Esophagus squamous epithelium (tissue), 5 donors: ENCODE measurements around the gene PHKB. TPM values are rescaled to one million over a fixed set of nuclear protein-coding genes. Genes with fewer than 3 reads are reported as not detected.
A peak's percentile ranks its signal among the peaks of the same experiment; 100 is the strongest.

Experiments used
- DNase-seq: peaks from one replicate; lab custom pipeline; 2025; lab: John Stamatoyannopoulos, UW
- H3K27ac ChIP-seq, 4 donors: fragments of 200-600 bp; sonication (generic); one replicate each; pipeline ENCODE4 v1.5.1; 2016 to 2019; ENCODE audit warnings: mild to moderate bottlenecking in 1 of 4
- H3K27me3 ChIP-seq, 4 donors: fragments of 200-600 bp; sonication (generic); 1 replicate in 3 of 4; 2 replicates in 1 of 4; pipeline versions ENCODE4 v1.5.1 to v1.6.0; 2017 to 2021; ENCODE audit warnings: antibody characterized with exemption in 1 of 4
- H3K36me3 ChIP-seq, 3 donors: fragments of 200-600 bp; sonication (generic); one replicate each; pipeline ENCODE4 v1.5.1; 2016 to 2019
- H3K4me1 ChIP-seq, 3 donors: fragments of 200-600 bp; sonication (generic); one replicate each; pipeline ENCODE4 v1.5.1; 2017 to 2019
- H3K4me3 ChIP-seq, 4 donors: fragments of 200-600 bp; sonication (generic); 1 replicate in 3 of 4; 2 replicates in 1 of 4; pipeline ENCODE4 v1.5.1; 2016 to 2019; ENCODE audit warnings: mild to moderate bottlenecking in 2 of 4, moderate library complexity in 1 of 4
- H3K9me3 ChIP-seq, 3 donors: fragments of 200-600 bp; sonication (generic); one replicate each; pipeline ENCODE4 v1.5.1; 2016 to 2019
- POLR2A ChIP-seq, 4 donors: fragments of 450-650 bp; IDR thresholded peaks; one replicate each; pipeline ENCODE4 v1.6.1; 2017; ENCODE audit warnings: antibody characterized with exemption in 4 of 4, mild to moderate bottlenecking in 4 of 4, moderate library complexity in 3 of 4
- WGBS, 2 donors: methylation state at CpG; one replicate each; pipeline ENCODE4 v1.1.5; 2018; 5-methylcytosine and 5-hydroxymethylcytosine counted together
- intact Hi-C: fragments of 100-400 bp; cut with DNase I; formaldehyde crosslinking; loops from one replicate; pipeline ENCODE4 v1.15.0; 2022
- total RNA-seq, 4 donors: library from RNA; depleted of rRNA; stranded (reverse); fragments of >200 nt; gene quantifications; one replicate each; pipeline ENCODE4 v1.1.0, GENCODE V29; 2016
- TF ChIP-seq, protein P1 (sequence below), 6 experiments: fragments of 450-650 bp in 4 of 6; fragments of 200-600 bp in 2 of 6; sonication (generic) in 2 of 6; IDR thresholded peaks; one replicate each; pipeline ENCODE4 v1.5.1; 2016 to 2019; ENCODE audit warnings: antibody characterized with exemption in 6 of 6, mild to moderate bottlenecking in 4 of 6, moderate library complexity in 4 of 6
- donor health status: DM: yes; HTN: yes; CAD: no.

Gene PHKB
- total RNA-seq, 4 donors from 2014 or later, result 39.0 to 81.3 (median 53.8) TPM

DNA sequence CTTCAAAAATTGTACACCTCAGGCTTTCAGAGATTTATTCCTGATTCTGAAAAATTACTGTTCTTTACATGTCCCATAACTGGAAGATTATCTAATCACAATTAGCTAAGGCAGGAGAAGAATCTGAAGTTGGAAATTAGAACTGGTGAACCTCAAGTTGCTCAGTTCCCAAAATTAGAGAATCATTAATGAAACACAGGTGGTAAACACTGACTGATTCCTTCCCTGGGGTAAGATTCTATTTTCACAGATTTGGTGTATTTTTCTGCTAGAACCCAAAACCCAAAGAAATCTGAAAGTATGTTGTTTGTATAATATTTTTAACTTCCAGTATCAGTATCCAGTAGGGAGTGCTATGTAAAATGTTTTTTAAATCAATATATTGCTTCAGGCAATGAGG is 25.7 kb downstream of the PHKB start:
- H3K4me3 ChIP-seq, result no peak overlapping the region
- intact Hi-C loops, result no loop called here
- H3K4me1 ChIP-seq, result peaks cover 0 to 9% (median 0%) of the 10 kb centered on the region in 3 donors

DNA sequence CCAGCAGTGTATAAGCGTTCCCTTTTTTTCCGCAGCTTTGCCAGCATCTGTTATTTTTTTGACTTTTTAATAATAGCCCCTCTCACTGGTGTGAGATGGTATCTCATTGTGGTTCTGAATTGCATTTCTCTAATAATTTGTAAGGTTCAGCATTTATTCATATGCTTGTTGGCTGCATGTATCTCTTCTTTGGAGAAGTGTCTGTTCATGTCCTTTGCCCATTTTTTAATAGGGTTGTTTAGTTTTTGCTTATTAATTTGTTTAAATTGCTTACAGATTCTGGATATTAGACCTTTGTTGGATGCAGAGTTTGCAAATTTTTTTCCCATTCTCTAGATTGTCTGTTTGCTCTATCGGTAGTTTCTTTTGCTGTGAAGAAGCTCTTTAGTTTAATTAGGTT is 26.9 kb downstream of the PHKB start:
- DNase-seq, result no peak
- peaks cover 0 to 24% (median 17%) of the 10 kb centered on the region in 3 donors for H3K9me3 ChIP-seq
- TF ChIP-seq, protein P1, sequence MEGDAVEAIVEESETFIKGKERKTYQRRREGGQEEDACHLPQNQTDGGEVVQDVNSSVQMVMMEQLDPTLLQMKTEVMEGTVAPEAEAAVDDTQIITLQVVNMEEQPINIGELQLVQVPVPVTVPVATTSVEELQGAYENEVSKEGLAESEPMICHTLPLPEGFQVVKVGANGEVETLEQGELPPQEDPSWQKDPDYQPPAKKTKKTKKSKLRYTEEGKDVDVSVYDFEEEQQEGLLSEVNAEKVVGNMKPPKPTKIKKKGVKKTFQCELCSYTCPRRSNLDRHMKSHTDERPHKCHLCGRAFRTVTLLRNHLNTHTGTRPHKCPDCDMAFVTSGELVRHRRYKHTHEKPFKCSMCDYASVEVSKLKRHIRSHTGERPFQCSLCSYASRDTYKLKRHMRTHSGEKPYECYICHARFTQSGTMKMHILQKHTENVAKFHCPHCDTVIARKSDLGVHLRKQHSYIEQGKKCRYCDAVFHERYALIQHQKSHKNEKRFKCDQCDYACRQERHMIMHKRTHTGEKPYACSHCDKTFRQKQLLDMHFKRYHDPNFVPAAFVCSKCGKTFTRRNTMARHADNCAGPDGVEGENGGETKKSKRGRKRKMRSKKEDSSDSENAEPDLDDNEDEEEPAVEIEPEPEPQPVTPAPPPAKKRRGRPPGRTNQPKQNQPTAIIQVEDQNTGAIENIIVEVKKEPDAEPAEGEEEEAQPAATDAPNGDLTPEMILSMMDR (IDR thresholded peaks at IDR 0.05), result no peak
- no peak for TF ChIP-seq POLR2A (IDR thresholded peaks at IDR 0.05)
- 95 to 97% methylated on average over 3 of the region's 3 CpGs for WGBS, 2 donors
- H3K27me3 ChIP-seq, result no peaks in the 10 kb centered on the region
- peaks cover 0 to 17% (median 3%) of the 10 kb centered on the region in 3 donors for H3K4me1 ChIP-seq
- peaks cover 0 to 31% (median 0%) of the 10 kb centered on the region in 3 donors for H3K36me3 ChIP-seq
- intact Hi-C loops, result no loop called here
- no peak overlapping the region for H3K4me3 ChIP-seq
- no peak overlapping the region for H3K27ac ChIP-seq

More for the DNA sequence above, 25.7 kb downstream of the PHKB start:
- H3K27ac ChIP-seq, result no peak overlapping the region
- peaks cover 0 to 24% (median 17%) of the 10 kb centered on the region in 3 donors for H3K9me3 ChIP-seq
- peaks cover 0 to 31% (median 0%) of the 10 kb centered on the region in 3 donors for H3K36me3 ChIP-seq
- no peak for TF ChIP-seq POLR2A (IDR thresholded peaks at IDR 0.05)
- TF ChIP-seq, protein P1 (IDR thresholded peaks at IDR 0.05), result no peak
- DNase-seq, result no peak
- H3K27me3 ChIP-seq, result no peaks in the 10 kb centered on the region

DNA sequence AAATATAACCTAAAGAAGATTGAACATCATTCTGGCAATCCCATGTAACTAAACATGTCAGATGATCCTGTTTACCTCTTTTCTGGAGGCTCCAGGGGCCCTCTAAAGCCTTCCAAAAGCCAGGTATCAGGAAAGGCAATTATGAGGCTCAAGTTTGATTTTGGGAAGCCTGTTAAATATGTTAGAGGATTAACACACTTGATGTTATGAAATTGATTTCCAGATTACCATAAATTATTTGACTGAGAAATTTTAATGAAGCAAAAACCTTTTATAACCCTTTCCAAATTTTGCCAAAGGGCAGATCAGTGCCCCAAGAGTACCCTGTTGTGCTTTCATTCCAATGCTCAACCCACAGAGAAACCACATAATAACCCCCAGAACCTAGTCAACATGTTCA is 29.3 kb downstream of the PHKB start:
- Histone ChIP-seq H3K4me1 (peaks cover 0 to 18% (median 3%) of the 10 kb centered on the region in 3 donors), H3K36me3 (peaks cover 0 to 31% (median 0%) of the 10 kb centered on the region in 3 donors), H3K27ac (no peak overlapping the region), H3K27me3 (no peaks in the 10 kb centered on the region), H3K4me3 (no peak overlapping the region), H3K9me3 (peaks cover 0 to 24% (median 17%) of the 10 kb centered on the region in 3 donors)
- no peak for DNase-seq
- intact Hi-C loops, result no loop called here
- TF ChIP-seq, protein P1 (IDR thresholded peaks at IDR 0.05), result no peak
- no peak for TF ChIP-seq POLR2A (IDR thresholded peaks at IDR 0.05)

DNA sequence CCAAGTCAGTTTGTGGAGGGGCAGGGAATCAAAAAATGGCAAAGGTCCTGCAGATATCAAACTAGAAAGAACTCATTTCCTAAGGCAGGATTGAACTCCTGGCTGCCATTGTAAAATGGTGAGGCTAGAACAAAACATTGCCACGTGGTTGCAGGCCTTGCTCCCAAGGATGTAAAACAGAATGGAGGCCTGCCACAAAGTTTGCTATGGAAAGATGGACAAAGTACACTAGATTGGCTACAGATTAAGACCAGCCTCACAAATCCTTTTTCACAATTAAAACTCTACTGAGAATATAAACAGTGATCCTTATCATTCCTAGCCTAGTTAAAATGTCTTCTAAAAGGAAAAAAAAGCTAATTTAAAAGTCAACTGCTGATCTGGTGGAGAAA is 30.9 kb downstream of the PHKB start:
- H3K4me3 ChIP-seq, result no peak overlapping the region
- 60 to 70% methylated on average over 1 of the region's 1 CpG for WGBS, 2 donors
- peak overlapping the region in 2 of 4 donors; percentile 73 to 76 for H3K27ac ChIP-seq
- H3K4me1 ChIP-seq, result peaks cover 0 to 18% (median 3%) of the 10 kb centered on the region in 3 donors
- DNase-seq, result no peak
- TF ChIP-seq POLR2A (IDR thresholded peaks at IDR 0.05), result no peak
- TF ChIP-seq, protein P1 (IDR thresholded peaks at IDR 0.05), result no peak
- intact Hi-C loops, result no loop called here
- H3K36me3 ChIP-seq, result peaks cover 0 to 31% (median 0%) of the 10 kb centered on the region in 3 donors
- peaks cover 0 to 24% (median 17%) of the 10 kb centered on the region in 3 donors for H3K9me3 ChIP-seq
- H3K27me3 ChIP-seq, result no peaks in the 10 kb centered on the region

DNA sequence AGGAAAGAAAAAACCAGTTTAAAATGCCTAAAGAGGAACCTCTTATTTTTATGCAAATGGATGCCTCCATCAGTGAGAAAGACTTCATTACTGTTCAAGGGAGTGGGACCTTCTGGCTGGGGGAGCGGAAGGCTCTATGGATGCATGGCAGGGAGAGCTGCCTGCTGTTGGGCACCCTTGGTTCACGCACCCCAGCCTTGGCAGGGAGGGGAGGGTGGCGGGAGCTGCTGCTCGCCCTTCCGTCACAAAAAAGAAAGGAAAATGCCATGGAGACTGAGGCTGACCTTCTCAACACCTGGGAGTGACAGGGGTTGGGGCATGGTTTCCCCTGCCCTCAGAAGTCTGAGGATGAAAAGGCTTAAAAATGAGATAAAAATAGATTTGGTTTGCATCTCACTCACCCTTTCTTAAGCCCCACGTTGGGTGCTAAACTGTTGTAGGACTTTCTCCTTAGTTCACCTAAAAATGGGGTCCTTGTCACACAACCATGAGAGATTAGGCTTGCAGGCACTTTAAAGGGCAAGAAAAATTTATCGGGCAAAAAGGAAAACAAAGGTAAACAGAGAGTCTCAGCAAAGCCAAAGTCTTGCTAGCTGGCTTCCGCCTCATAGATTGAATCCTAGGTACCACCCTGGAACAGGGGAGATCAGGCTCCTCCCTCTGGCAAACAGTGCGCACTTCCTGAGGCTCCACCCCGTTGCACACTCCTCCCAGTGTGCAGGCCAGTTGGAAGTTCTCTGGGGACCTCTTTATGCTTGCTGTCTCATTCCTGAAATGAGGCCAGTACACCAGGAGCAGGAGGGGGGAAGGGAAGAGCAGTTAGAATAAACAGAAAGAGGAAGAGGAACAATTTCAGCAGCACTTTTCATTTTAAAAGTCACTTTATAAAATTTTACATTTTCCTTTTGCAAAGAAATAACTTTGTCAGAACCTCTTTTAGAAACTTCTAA is 31.6 kb downstream of the PHKB start:
- Histone ChIP-seq H3K9me3 (peaks cover 0 to 24% (median 17%) of the 10 kb centered on the region in 3 donors), H3K36me3 (peaks cover 0 to 32% (median 0%) of the 10 kb centered on the region in 3 donors), H3K27me3 (no peaks in the 10 kb centered on the region), H3K4me3 (peak overlapping the region in 2 of 4 donors; percentile 10 to 44), H3K4me1 (peaks cover 0 to 18% (median 3%) of the 10 kb centered on the region in 3 donors), H3K27ac (peak overlapping the region in 3 of 4 donors; percentile 73 to 81 (median 76))
- 59 to 68% methylated on average over 9 to 10 of the region's 10 CpGs for WGBS, 2 donors
- TF ChIP-seq, protein P1 (IDR thresholded peaks at IDR 0.05), result no peak
- peak in 1 of 4 donors; percentile 44 for TF ChIP-seq POLR2A (IDR thresholded peaks at IDR 0.05)
- peak; percentile 12 for DNase-seq
- intact Hi-C loops, result no loop called here
